WTC11 (cell line): ENCODE results near the gene SPEM2. TPM values are rescaled to one million over a fixed set of nuclear protein-coding genes. Genes with fewer than 3 reads are reported as not detected.

Experiments used
- ATAC-seq: fragments of 200-7000 bp; cut with Tn5 transposase; 2 replicates; pipeline ENCODE4 v1.10.0; 2021; ENCODE audit warnings: mild to moderate bottlenecking, moderate library complexity
- CTCF ChIA-PET: fragments of 300-600 bp; sonication (Branson Sonifier 250); formaldehyde crosslinking; loops from one replicate; lab custom pipeline; 2021; ENCODE audit warnings: antibody characterized with exemption; lab: Charles Lee
- POLR2A ChIA-PET: fragments of 350-600 bp; sonication (Branson Sonifier 250); formaldehyde crosslinking; loops from one replicate; lab custom pipeline; 2021; ENCODE audit warnings: antibody characterized with exemption; lab: Charles Lee
- DNase-seq: peaks from one replicate; pipeline ENCODE4 v3.0.0; 2021; ENCODE audit warnings: low spot score
- H3K27ac Mint-ChIP-seq: 2 replicates; pipeline ENCODE4 v1.8.0; 2021; ENCODE audit warnings: mixed read lengths
- H3K27me3 Mint-ChIP-seq: 2 replicates; pipeline ENCODE4 v1.8.0; 2021; ENCODE audit warnings: low read depth, mild to moderate bottlenecking, moderate library complexity, mixed read lengths
- H3K36me3 Mint-ChIP-seq: 2 replicates; pipeline ENCODE4 v1.8.0; 2021; ENCODE audit warnings: mixed read lengths
- H3K4me1 Mint-ChIP-seq: 2 replicates; pipeline ENCODE4 v1.8.0; 2022; ENCODE audit warnings: mixed read lengths
- H3K4me3 Mint-ChIP-seq: 2 replicates; pipeline ENCODE4 v1.8.0; 2021; ENCODE audit warnings: mild to moderate bottlenecking, moderate library complexity, mixed read lengths
- H3K9me3 Mint-ChIP-seq: 2 replicates; pipeline ENCODE4 v1.8.0; 2021; ENCODE audit warnings: mixed read lengths
- CREM ChIP-seq: sonication (generic); formaldehyde crosslinking; IDR thresholded peaks from 2 replicates; pipeline ENCODE4 v1.8.1; 2022; ENCODE audit warnings: mild to moderate bottlenecking, missing genetic modification reagents, moderate library complexity
- EMX1 ChIP-seq: fragments of 250-450 bp; sonication (Bioruptor Pico); IDR thresholded peaks from 2 replicates; pipeline ENCODE4 v1.8.0; 2021; ENCODE audit warnings: mild to moderate bottlenecking
- FOXK1 ChIP-seq: sonication (generic); formaldehyde crosslinking; IDR thresholded peaks from 2 replicates; pipeline ENCODE4 v1.8.0; 2022; ENCODE audit warnings: mild to moderate bottlenecking, moderate library complexity, missing genetic modification reagents
- KAT7 ChIP-seq: sonication (generic); formaldehyde crosslinking; IDR thresholded peaks from 2 replicates; pipeline ENCODE4 v1.8.1; 2023; ENCODE audit warnings: missing genetic modification reagents, mild to moderate bottlenecking, borderline replicate concordance
- MYBL2 ChIP-seq: sonication (generic); formaldehyde crosslinking; IDR thresholded peaks from 2 replicates; pipeline ENCODE4 v1.8.1; 2023; ENCODE audit warnings: mild to moderate bottlenecking, moderate library complexity, missing genetic modification reagents
- RORB ChIP-seq: fragments of 250-450 bp; sonication (Bioruptor Pico); IDR thresholded peaks from 2 replicates; pipeline ENCODE4 v1.9.0; 2021; ENCODE audit warnings: mild to moderate bottlenecking
- SMAD3 ChIP-seq: sonication (generic); formaldehyde crosslinking; IDR thresholded peaks from 2 replicates; pipeline ENCODE4 v1.8.0; 2022; ENCODE audit warnings: missing genetic modification reagents, mild to moderate bottlenecking, borderline replicate concordance
- SMAD4 ChIP-seq: sonication (generic); formaldehyde crosslinking; IDR thresholded peaks from 2 replicates; pipeline ENCODE4 v1.8.0; 2022; ENCODE audit warnings: mild to moderate bottlenecking, missing genetic modification reagents
- SP1 ChIP-seq: sonication (generic); formaldehyde crosslinking; conservative IDR thresholded peaks from 2 replicates; pipeline ENCODE4 v1.8.1; 2022; ENCODE audit warnings: missing genetic modification reagents
- TEAD1 ChIP-seq: sonication (generic); formaldehyde crosslinking; IDR thresholded peaks from 2 replicates; pipeline ENCODE4 v1.8.0; 2022; ENCODE audit warnings: mild to moderate bottlenecking, missing genetic modification reagents
- ZNF423 ChIP-seq: fragments of 250-450 bp; sonication (Bioruptor Pico); IDR thresholded peaks from 2 replicates; pipeline ENCODE4 v2.1.2; 2022; ENCODE audit warnings: mild to moderate bottlenecking, moderate library complexity
- total RNA-seq: library from RNA; stranded (reverse); gene quantifications from 3 replicates; pipeline ENCODE4 v1.2.3, GENCODE V29; 2021
- TF ChIP-seq, protein P1 (sequence below): sonication (generic); formaldehyde crosslinking; IDR thresholded peaks from 2 replicates; pipeline ENCODE4 v1.8.1; 2023; ENCODE audit warnings: mild to moderate bottlenecking, missing genetic modification reagents, moderate library complexity
- TF ChIP-seq, protein P2 (sequence below): fragments of 250-450 bp; sonication (Bioruptor Pico); IDR thresholded peaks from 2 replicates; pipeline ENCODE4 v1.9.0; 2021; ENCODE audit warnings: moderate library complexity, mild to moderate bottlenecking, inconsistent platforms, borderline replicate concordance
- TF ChIP-seq, protein P3 (sequence below): sonication (generic); formaldehyde crosslinking; IDR thresholded peaks from 2 replicates; pipeline ENCODE4 v1.8.1; 2022; ENCODE audit warnings: low read depth, mild to moderate bottlenecking, moderate library complexity, missing genetic modification reagents, borderline replicate concordance
- TF ChIP-seq, protein P4 (sequence below): sonication (generic); formaldehyde crosslinking; IDR thresholded peaks from 2 replicates; pipeline ENCODE4 v1.8.1; 2022; ENCODE audit warnings: low read depth, missing genetic modification reagents, borderline replicate concordance
- TF ChIP-seq, protein P5 (sequence below): sonication (generic); formaldehyde crosslinking; IDR thresholded peaks from 2 replicates; pipeline ENCODE4 v1.8.1; 2023; ENCODE audit warnings: mild to moderate bottlenecking, missing genetic modification reagents, borderline replicate concordance
- TF ChIP-seq, protein P6 (sequence below): sonication (generic); formaldehyde crosslinking; IDR thresholded peaks from 2 replicates; pipeline ENCODE4 v1.8.0; 2022; ENCODE audit warnings: mild to moderate bottlenecking, missing genetic modification reagents
- TF ChIP-seq, protein P7 (sequence below): sonication (generic); formaldehyde crosslinking; IDR thresholded peaks from 2 replicates; pipeline ENCODE4 v1.8.0; 2023; ENCODE audit warnings: missing genetic modification reagents

Gene SPEM2
- total RNA-seq, 1 experiment from 2014 or later: 0.13 TPM

DNA sequence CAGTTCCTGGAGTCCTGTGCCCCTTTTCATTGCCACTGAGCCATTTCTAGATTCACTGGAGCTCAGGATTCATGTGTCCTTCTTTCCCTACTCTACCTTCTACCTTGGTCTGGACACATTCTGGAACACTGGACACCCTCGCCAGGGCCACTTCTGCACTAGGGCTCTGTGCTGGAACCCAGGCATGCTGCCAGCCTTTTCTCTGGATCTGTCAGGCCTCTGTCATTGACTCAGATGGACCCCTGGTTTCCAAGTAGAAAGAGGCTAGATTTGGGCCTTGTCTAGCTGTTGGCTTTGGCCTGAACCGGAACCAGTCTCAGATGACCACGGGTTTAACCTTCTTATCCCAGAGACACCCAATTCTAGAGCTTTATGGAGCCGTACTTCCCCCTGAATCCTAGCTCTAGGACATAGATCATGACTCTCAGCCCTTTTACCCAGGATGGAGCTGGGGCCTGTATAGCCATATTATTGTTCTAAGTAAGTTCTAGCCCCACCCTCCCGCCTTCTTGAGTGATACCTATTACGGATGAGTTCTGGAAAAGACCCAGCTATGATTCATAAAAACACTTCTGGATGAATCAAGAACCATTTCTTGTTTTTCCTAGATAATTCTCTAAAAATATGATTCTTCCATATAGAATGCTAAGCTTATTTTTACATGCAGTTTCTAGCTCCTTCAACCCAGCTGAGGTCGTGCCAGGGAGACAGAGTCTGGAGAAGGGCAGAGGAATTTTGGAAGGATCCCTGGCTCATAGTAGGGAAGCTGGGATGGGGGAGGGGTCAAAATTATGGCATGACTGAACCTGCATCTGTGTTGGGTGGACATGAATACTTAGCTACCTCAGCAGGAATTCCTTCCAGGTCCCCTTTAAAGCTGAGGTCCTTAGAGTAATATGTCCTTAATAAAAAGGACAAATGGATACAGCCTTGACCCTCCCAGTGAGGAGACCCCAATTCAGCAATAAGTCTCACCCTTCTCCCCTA lies 18.4 kb downstream of the SPEM2 start:
- ChIA-PET CTCF (interaction anchor here (0.5 to 2.9 kb wide), 10 partner anchors 8 to 188 kb away, joined by 3 to 12 read pairs (median 3); partner anchors contain the start of genes PLSCR3, TMEM256 and TMEM95), POLR2A (interaction anchor here (0.8 to 1.9 kb wide), 2 partner anchors 8 to 35 kb away, joined by 4 to 24 read pairs; partner anchors contain the start of gene TMEM102)
- Mint-ChIP-seq H3K9me3 (no peaks in the 10 kb centered on the region), H3K36me3 (peaks cover 9% of the 10 kb centered on the region; the same call in 1 of the 2 replicates), H3K27ac (no peak overlapping the region), H3K4me3 (peak overlapping the region; percentile 87), H3K27me3 (peaks cover 42% of the 10 kb centered on the region), H3K4me1 (peaks cover 37% of the 10 kb centered on the region)
- DNase-seq: no peak
- no peak for TF ChIP-seq SP1
- TF ChIP-seq SMAD3 (CRISPR knock-in tag): no peak
- TF ChIP-seq, protein P1, sequence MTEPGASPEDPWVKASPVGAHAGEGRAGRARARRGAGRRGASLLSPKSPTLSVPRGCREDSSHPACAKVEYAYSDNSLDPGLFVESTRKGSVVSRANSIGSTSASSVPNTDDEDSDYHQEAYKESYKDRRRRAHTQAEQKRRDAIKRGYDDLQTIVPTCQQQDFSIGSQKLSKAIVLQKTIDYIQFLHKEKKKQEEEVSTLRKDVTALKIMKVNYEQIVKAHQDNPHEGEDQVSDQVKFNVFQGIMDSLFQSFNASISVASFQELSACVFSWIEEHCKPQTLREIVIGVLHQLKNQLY (CRISPR knock-in tag): no peak
- TF ChIP-seq MYBL2 (CRISPR knock-in tag): no peak
- TF ChIP-seq CREM (CRISPR knock-in tag): no peak
- no peak for TF ChIP-seq FOXK1 (CRISPR knock-in tag)
- TF ChIP-seq, protein P2, sequence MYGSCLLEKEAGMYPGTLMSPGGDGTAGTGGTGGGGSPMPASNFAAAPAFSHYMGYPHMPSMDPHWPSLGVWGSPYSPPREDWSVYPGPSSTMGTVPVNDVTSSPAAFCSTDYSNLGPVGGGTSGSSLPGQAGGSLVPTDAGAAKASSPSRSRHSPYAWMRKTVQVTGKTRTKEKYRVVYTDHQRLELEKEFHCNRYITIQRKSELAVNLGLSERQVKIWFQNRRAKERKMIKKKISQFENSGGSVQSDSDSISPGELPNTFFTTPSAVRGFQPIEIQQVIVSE (CRISPR knock-in tag): no peak
- TF ChIP-seq KAT7 (CRISPR knock-in tag): no peak
- TF ChIP-seq EMX1: no peak
- TF ChIP-seq, protein P3, sequence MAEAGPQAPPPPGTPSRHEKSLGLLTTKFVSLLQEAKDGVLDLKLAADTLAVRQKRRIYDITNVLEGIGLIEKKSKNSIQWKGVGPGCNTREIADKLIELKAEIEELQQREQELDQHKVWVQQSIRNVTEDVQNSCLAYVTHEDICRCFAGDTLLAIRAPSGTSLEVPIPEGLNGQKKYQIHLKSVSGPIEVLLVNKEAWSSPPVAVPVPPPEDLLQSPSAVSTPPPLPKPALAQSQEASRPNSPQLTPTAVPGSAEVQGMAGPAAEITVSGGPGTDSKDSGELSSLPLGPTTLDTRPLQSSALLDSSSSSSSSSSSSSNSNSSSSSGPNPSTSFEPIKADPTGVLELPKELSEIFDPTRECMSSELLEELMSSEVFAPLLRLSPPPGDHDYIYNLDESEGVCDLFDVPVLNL (CRISPR knock-in tag): no peak
- TF ChIP-seq, protein P4, sequence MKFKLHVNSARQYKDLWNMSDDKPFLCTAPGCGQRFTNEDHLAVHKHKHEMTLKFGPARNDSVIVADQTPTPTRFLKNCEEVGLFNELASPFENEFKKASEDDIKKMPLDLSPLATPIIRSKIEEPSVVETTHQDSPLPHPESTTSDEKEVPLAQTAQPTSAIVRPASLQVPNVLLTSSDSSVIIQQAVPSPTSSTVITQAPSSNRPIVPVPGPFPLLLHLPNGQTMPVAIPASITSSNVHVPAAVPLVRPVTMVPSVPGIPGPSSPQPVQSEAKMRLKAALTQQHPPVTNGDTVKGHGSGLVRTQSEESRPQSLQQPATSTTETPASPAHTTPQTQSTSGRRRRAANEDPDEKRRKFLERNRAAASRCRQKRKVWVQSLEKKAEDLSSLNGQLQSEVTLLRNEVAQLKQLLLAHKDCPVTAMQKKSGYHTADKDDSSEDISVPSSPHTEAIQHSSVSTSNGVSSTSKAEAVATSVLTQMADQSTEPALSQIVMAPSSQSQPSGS (CRISPR knock-in tag): no peak
- TF ChIP-seq, protein P5, sequence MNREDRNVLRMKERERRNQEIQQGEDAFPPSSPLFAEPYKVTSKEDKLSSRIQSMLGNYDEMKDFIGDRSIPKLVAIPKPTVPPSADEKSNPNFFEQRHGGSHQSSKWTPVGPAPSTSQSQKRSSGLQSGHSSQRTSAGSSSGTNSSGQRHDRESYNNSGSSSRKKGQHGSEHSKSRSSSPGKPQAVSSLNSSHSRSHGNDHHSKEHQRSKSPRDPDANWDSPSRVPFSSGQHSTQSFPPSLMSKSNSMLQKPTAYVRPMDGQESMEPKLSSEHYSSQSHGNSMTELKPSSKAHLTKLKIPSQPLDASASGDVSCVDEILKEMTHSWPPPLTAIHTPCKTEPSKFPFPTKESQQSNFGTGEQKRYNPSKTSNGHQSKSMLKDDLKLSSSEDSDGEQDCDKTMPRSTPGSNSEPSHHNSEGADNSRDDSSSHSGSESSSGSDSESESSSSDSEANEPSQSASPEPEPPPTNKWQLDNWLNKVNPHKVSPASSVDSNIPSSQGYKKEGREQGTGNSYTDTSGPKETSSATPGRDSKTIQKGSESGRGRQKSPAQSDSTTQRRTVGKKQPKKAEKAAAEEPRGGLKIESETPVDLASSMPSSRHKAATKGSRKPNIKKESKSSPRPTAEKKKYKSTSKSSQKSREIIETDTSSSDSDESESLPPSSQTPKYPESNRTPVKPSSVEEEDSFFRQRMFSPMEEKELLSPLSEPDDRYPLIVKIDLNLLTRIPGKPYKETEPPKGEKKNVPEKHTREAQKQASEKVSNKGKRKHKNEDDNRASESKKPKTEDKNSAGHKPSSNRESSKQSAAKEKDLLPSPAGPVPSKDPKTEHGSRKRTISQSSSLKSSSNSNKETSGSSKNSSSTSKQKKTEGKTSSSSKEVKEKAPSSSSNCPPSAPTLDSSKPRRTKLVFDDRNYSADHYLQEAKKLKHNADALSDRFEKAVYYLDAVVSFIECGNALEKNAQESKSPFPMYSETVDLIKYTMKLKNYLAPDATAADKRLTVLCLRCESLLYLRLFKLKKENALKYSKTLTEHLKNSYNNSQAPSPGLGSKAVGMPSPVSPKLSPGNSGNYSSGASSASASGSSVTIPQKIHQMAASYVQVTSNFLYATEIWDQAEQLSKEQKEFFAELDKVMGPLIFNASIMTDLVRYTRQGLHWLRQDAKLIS: no peak
- TF ChIP-seq SMAD4 (CRISPR knock-in tag): no peak
- TF ChIP-seq, protein P6, sequence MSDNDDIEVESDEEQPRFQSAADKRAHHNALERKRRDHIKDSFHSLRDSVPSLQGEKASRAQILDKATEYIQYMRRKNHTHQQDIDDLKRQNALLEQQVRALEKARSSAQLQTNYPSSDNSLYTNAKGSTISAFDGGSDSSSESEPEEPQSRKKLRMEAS (CRISPR knock-in tag): no peak
- no peak for TF ChIP-seq ZNF423 (CRISPR knock-in tag)
- TF ChIP-seq, protein P7, sequence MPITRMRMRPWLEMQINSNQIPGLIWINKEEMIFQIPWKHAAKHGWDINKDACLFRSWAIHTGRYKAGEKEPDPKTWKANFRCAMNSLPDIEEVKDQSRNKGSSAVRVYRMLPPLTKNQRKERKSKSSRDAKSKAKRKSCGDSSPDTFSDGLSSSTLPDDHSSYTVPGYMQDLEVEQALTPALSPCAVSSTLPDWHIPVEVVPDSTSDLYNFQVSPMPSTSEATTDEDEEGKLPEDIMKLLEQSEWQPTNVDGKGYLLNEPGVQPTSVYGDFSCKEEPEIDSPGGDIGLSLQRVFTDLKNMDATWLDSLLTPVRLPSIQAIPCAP: no peak
- TF ChIP-seq TEAD1: no peak
- no peak for TF ChIP-seq RORB (CRISPR knock-in tag)
- ATAC-seq: no peak
